Stimulated activated CD4-positive, alpha-beta T cell treated with anti-CD3 and anti-CD28 coated beads, Interleukin-15, amount 100 ng/mL, for 1 hour (primary cell): ENCODE measurements around the gene SPACA6.
"Not testable (repeated sequence)": the region's sequence is repeated elsewhere in the genome, so short reads cannot be mapped to it uniquely, and the experiment has no call there.

Source experiments
- DNase-seq, 2 donors: peaks; one replicate each; pipeline ENCODE4 v3.0.0-alpha.2; 2020; ENCODE audit warnings: low read depth in 1 of 2, low spot score in 1 of 2

The SPACA6 gene, protein sequence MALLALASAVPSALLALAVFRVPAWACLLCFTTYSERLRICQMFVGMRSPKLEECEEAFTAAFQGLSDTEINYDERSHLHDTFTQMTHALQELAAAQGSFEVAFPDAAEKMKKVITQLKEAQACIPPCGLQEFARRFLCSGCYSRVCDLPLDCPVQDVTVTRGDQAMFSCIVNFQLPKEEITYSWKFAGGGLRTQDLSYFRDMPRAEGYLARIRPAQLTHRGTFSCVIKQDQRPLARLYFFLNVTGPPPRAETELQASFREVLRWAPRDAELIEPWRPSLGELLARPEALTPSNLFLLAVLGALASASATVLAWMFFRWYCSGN

DNA sequence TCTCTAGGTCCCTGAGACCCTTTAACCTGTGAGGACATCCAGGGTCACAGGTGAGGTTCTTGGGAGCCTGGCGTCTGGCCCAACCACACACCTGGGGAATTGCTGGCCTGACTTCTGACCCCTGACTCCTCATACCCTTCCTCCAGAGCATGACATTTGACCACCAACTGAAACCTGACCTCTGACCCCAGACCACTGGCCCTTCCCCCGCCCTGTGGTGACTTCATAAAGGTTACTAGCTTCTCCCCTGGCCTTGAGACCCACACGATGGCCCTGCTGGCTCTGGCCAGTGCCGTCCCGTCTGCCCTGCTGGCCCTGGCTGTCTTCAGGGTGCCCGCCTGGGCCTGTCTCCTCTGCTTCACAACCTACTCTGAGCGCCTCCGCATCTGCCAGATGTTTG is at the start of gene SPACA6:
Gene SPACA6 (plus strand): TSS at position 71 of the 400 bp plus-strand sequence. CDS start 197 bp downstream, at position 268.
- no peak for DNase-seq

GRCh38 chr19:51644636-51645271 is 48.4 kb upstream of the SPACA6 start:
- DNase-seq = no peak

DNA sequence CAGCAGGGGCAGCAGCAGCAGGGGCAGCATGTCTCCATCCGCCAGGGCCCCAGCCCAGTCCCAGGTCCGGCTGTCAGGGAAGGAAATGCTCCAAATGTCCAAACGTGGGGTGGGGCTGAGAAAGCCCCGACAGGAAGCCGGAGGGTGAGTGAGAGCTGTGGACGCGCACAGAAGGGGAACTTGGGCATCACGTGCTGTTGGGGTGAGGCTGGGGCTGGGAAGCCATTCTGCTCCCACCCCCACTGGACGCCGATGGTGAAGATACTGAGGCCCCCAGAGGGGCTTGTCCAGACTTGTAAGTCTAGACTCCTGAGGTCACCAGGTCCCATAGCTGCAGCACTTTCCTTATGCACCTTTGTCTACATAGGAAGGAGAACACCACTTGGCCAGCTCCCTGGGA is 46.4 kb upstream of the SPACA6 start, which contains the start of gene SIGLEC14:
Gene SIGLEC14 (minus strand): TSS at position 96 of the 400 bp plus-strand sequence. CDS start 66 bp downstream, at position 30.
- DNase-seq = not testable (repeated sequence)

DNA sequence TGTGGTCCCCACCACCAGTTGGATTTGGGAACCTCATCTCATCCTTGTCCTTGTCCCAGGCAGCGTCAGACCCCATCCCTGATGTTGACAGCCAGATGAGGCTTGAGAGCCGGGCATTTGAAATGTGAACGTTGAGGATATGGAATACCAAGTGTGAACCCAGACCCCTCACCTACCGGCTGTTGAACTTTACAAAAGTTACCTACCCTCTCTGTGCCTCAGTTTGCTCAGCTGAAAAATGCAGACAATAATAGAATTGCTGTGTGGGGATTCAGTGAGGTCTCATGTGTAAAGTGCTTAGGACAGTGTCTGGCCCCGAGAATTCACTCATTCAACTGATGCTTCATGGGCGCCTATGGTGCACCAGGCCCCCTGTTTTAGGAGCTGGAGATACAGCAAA is 45.8 kb upstream of the SPACA6 start:
- no peak for DNase-seq

GRCh38 chr19:51651216-51651846 is 41.8 kb upstream of the SPACA6 start:
- DNase-seq = no peak

DNA sequence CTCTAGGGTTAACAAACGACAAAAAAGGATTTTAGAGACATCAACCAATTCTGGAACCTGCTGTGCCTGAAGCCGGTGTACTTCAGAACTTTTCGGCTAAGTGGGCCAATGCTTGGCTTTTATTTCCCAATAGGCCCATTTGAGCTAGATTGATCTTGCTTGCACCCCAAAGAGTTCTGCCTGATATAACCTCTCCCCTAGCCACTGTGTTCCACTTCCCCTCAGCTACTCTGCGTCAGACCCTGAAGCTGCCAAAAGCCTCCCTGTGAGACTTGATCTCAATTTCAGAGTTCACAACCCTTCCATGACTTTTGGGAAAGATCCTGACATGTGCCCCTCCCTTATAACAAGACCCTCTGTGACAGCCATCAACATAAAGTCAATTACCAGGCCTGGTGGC is 40.9 kb upstream of the SPACA6 start:
- no peak for DNase-seq

GRCh38 chr19:51653162-51653561 is 40.0 kb upstream of the SPACA6 start:
- no peak for DNase-seq

DNA sequence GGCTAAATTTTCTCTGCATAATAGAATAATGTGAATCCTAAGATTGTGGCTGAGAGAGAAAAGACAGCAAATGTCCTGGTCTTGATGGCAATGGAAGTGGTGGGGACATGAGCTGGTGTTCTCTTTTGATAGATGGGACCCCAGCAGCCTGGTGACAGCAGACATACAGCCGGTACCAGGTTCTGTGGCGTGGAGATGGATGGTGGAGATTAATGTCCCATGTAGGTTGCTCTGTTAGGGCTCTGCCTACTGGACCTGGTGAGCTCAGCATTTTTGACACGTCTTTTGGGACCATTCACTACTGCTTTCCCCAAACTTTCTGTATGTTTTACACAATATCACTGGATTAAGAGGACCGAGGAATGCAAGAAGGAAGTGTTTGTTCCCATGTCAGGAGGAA is 38.3 kb upstream of the SPACA6 start:
- no peak for DNase-seq

DNA sequence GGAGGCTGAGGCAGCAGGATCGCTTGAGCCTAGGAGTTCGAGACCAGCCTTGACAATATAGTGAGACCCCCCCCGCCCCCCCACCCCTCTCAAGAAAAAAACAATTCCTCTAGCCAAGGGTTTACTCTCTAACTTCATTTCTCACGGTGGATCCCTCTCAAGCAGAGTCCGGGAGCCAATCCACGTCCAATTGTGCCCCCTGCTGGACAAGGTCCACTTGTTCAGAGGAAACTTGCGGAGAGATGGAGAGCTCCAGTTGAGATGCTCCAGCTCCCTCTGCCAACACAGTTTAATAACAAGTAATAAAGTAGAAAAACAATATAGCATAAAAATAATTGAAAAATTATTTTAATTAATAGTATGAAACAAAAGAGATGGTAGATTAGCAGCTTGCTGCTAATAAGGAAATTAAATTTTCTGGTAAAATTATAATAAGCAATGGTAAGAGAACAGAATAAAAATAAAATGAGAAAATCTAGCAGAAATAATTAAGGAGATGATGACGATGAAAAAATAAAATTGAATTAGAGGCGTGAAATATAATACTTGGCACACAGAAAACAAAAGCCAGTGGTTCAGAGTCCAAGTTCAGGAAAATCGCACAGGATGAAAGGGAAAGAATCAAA is 32.0 kb upstream of the SPACA6 start:
- peak in 1 of 2 donors; percentile 25 for DNase-seq

DNA sequence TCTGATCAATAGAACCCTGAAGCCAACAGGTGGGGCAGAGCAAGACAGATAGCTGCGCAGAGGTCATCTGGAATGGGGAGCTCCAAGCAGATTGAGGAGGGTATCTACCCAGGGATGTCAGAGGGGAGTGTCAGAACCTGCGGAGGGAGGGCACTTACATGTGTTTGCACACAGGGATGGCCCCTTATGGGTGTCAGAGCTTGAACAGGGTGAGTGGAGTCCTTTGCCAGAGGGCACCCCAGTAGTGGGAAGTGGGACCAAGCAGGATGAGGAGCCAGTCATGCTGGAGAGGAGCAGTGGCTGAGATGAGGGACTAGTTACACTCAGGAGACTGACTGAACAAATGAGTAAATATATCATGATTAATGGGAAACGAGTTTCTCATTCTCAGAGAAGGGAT is 29.5 kb upstream of the SPACA6 start:
- DNase-seq = no peak

DNA sequence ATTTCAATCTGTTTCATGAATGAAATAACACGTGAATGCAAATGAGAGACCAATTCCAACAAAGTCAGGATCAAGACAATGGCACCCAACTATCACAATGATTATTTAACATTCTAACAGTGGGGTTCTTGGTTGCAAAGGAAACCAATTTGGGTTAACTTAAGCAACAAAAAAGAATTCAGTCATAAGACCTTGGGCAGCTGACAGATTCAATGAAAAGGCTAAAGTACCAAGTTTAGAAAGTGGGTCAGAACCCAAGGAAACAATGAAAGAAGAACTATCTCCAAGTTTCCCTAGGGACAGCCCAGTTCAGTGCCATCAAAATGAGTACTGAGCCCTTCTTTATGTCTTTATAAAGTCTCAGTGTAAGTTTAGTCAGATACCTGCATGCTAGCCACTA is 29.0 kb upstream of the SPACA6 start:
- no peak for DNase-seq

DNA sequence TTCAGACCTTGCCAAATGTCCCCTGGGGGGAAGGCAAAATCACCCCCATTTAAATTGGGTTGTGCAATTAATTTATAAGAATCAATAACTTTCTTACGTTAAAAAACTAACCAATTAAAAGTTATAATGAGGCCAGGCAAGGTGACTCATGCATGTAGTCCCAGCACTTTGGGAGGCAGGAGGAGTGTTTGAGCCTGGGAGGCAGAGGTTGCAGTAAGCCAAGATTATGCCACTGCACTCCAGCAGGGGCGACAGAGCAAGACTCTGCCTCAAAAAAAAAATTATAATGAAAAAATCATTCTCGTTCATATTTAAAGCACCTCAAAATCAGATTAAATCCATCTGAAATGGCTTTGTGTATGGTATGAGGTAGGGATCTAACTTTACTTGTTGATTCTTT is 28.1 kb upstream of the SPACA6 start:
- DNase-seq = no peak

DNA sequence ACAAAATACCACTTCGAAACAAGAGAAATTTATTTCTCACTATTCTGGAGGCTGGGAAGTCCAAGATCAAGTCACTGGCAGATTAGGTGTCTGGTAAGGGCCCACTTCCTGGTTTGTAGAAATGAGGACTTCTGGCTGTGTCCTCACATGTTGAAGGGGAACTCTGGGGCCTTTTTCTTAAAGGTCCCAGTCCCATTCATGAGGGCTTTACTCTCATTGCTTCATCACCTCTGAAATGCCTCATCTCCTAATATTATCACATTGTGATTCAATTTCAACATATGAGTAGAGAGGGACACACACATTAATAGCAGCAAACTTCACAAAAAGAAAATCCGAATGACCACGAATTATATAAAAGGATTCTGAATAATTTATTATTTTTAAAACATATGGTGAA is 24.9 kb upstream of the SPACA6 start:
- no peak for DNase-seq

GRCh38 chr19:51675911-51676565 is 17.1 kb upstream of the SPACA6 start:
- DNase-seq = not testable (repeated sequence)

DNA sequence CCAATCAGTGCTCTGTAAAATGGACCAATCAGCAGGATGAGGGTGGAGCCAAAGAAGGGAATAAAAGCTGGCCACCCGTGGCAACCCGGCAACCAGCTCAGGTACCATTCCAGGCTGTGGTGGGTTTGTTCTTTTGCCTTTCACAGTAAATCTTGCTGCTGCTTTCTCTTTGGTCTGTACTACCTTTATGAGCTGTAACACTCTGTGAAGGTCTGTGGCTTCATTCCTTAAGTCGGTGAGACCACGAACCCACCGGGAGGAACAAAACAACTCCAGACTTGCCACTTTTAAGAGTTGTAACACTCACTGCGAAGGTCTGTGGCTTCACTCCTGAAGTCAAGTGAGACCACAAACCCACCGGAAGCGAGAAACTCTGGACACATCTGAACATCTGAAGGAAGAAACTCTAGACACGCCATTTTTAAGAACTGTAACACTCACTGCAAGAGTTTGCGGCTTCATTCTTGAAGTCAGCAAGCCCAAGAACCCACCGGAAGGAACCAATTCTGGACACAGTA is 16.5 kb upstream of the SPACA6 start:
- no peak for DNase-seq

GRCh38 chr19:51680474-51680873 is 12.7 kb upstream of the SPACA6 start:
- no peak for DNase-seq

DNA sequence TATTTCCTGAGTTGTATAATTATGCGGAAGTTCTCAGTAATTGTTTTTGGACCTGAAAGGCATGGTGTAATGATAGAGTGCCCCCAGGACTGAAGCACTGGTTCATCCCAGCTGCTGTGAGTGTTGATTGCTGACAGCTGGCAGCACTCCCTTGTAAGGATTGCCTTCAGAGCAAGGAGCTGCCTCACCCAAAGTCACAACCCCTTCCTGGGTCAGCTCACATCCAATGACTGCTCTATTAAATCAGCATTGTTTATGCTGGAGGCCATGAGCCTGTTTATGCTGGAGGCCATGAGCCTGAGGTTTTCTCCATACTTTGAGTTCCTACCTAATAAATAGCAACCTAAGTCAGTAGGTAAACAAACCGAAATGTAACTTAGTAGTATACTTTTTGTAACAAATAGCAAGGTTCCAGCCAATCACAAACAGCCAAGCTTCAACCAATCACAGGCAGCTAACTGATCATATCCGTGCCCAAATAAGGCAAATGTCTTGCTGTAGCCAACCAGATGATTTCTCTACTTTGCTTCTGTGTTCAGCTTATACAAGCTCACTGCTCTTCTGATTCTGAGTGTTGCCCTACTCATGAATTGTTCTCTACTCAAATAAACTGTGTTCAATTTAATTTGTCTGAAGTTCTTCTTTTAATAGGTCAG is 11.7 kb upstream of the SPACA6 start:
- no peak for DNase-seq

- no peak for DNase-seq
Observed at GRCh38 chr19:51686171-51686570, 7.0 kb upstream of the SPACA6 start.

DNA sequence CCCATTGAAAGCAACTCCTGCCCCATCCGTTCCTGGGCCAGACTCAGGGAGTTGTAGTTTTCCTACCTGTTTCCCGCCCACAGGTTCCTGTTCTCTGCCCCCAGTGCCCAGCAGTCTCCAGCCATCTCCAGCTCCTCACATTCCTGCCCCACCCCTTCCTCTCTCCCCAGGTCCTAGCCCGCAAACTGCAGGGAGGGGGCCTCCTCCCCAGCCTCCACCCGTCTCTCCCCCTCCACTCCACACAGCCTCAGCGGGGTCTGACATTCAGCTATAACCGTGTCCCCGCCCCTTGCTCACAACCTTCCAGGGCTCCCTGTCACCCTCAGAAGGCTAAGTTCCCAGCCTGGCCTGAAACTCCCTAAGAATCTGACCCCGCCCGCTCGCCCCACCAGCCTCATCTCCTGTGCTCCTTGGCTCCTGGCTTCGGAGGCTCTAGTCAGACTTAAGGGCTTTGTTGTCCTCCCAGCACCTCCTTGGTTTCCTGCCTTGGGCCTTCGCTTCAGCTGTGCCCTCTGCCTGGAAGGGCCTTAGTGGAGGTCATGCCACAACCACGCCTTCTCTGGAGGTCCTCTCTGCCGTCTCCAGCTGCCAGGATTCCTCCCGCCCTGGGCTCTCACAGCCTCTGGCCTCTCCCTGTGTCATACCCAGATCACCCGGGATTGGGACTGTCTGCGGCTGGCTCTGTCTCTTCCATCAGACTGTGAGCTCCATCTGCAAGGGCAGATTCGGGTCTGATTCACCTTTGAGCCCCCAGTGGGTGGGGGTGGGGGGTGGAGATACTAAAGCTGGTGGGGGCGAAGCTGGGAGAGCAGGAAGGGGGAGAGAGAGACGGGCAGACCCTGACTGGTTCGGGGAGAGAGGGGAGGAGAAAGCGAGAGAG is 5.1 kb upstream of the SPACA6 start:
- DNase-seq = no peak
